ENCODE data around the gene RCAN1. TPM values are rescaled to one million over a fixed set of nuclear protein-coding genes. Genes with fewer than 3 reads are reported as not detected.
A peak's percentile ranks its signal among the peaks of the same experiment; 100 is the strongest.

Gene RCAN1
- total and polyA plus RNA-seq, 9 of the 15 experiments (the other 6 are each of a cell fraction or from before 2014, with no cell fraction given): 4.4 to 16.5 (median 12.3) TPM

DNA sequence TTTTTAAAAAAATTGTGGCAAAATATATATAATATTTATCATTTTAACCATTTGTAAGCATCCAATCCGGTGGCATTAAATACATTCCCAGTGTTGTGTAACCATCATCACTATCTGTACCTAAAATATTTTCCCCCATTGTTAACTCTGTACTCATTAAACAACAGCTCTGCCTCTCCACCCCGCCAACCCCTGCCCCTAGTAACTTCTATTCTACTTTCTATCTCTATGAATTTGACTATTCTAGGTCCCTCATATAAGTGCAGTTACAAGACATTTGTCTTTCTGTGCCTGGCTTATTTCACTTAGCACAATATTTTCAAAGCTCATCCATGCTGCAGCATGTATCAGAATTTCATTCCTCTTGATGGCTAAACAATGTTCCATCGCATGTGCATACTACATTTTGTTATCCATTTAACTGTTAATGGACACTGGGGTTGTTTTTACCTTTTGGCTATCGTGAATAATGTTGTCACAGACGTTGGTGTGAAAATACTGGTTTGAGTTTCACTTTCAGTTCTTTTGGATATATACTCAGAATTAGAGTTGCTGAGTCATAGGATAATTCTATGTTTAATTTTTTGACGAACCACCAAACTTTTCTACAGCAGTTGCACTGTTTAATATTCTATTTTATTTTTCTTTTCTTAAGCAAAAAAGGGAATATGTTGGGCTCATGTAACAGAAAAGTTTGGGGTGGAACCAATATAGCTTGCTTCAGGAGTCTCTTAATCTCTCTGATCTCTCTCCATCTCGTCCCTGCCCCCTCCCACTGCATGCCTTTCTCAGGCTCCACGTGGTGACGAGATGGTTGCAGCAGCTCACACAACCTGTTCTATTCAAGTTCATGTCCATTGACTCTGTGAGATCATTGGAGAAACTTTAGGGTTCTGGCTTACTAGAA lies 25.2 kb upstream of the RCAN1 start (continued):
- TF ChIP-seq, protein P1, sequence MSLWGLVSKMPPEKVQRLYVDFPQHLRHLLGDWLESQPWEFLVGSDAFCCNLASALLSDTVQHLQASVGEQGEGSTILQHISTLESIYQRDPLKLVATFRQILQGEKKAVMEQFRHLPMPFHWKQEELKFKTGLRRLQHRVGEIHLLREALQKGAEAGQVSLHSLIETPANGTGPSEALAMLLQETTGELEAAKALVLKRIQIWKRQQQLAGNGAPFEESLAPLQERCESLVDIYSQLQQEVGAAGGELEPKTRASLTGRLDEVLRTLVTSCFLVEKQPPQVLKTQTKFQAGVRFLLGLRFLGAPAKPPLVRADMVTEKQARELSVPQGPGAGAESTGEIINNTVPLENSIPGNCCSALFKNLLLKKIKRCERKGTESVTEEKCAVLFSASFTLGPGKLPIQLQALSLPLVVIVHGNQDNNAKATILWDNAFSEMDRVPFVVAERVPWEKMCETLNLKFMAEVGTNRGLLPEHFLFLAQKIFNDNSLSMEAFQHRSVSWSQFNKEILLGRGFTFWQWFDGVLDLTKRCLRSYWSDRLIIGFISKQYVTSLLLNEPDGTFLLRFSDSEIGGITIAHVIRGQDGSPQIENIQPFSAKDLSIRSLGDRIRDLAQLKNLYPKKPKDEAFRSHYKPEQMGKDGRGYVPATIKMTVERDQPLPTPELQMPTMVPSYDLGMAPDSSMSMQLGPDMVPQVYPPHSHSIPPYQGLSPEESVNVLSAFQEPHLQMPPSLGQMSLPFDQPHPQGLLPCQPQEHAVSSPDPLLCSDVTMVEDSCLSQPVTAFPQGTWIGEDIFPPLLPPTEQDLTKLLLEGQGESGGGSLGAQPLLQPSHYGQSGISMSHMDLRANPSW (CRISPR knock-in tag; IDR thresholded peaks at IDR 0.05): no peak
- TF ChIP-seq, protein P2, sequence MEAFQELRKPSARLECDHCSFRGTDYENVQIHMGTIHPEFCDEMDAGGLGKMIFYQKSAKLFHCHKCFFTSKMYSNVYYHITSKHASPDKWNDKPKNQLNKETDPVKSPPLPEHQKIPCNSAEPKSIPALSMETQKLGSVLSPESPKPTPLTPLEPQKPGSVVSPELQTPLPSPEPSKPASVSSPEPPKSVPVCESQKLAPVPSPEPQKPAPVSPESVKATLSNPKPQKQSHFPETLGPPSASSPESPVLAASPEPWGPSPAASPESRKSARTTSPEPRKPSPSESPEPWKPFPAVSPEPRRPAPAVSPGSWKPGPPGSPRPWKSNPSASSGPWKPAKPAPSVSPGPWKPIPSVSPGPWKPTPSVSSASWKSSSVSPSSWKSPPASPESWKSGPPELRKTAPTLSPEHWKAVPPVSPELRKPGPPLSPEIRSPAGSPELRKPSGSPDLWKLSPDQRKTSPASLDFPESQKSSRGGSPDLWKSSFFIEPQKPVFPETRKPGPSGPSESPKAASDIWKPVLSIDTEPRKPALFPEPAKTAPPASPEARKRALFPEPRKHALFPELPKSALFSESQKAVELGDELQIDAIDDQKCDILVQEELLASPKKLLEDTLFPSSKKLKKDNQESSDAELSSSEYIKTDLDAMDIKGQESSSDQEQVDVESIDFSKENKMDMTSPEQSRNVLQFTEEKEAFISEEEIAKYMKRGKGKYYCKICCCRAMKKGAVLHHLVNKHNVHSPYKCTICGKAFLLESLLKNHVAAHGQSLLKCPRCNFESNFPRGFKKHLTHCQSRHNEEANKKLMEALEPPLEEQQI (IDR thresholded peaks at IDR 0.05): no peak
- TF ChIP-seq FOXK1 (CRISPR knock-in tag; IDR thresholded peaks at IDR 0.05; ENCODE audit: borderline replicate concordance): no peak
- peak; percentile 61 for TF ChIP-seq CXXC5 (CRISPR knock-in tag; IDR thresholded peaks at IDR 0.05)
- TF ChIP-seq, protein P3, sequence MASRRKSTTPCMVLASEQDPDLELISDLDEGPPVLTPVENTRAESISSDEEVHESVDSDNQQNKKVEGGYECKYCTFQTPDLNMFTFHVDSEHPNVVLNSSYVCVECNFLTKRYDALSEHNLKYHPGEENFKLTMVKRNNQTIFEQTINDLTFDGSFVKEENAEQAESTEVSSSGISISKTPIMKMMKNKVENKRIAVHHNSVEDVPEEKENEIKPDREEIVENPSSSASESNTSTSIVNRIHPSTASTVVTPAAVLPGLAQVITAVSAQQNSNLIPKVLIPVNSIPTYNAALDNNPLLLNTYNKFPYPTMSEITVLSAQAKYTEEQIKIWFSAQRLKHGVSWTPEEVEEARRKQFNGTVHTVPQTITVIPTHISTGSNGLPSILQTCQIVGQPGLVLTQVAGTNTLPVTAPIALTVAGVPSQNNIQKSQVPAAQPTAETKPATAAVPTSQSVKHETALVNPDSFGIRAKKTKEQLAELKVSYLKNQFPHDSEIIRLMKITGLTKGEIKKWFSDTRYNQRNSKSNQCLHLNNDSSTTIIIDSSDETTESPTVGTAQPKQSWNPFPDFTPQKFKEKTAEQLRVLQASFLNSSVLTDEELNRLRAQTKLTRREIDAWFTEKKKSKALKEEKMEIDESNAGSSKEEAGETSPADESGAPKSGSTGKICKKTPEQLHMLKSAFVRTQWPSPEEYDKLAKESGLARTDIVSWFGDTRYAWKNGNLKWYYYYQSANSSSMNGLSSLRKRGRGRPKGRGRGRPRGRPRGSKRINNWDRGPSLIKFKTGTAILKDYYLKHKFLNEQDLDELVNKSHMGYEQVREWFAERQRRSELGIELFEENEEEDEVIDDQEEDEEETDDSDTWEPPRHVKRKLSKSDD (conservative IDR thresholded peaks at IDR 0.05; ENCODE audit: low read length): no peak
- TF ChIP-seq EP400 (IDR thresholded peaks at IDR 0.05): peak; percentile 66; the same call in 1 of the 2 replicates
- TF ChIP-seq TBL1XR1 (IDR thresholded peaks at IDR 0.05; ENCODE audit: low read length in 2 of 2): no peak
- TF ChIP-seq ZNF668 (CRISPR knock-in tag; IDR thresholded peaks at IDR 0.05): peak; percentile 19; the same call in 1 of the 2 replicates
- peak in 1 of 2 experiments; percentile 46; a peak in 1 of 4 replicates for TF ChIP-seq RCOR1 (IDR thresholded peaks at IDR 0.05; ENCODE audit: borderline replicate concordance in 1 of 2, low read depth in 2 of 2, low read length in 2 of 2)
- TF ChIP-seq SAFB (IDR thresholded peaks at IDR 0.05; ENCODE audit: borderline replicate concordance, low read depth, low read length): no peak
- TF ChIP-seq, protein P4, sequence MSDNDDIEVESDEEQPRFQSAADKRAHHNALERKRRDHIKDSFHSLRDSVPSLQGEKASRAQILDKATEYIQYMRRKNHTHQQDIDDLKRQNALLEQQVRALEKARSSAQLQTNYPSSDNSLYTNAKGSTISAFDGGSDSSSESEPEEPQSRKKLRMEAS (CRISPR knock-in tag; IDR thresholded peaks at IDR 0.05): peak; percentile 35; the same call in 1 of the 2 replicates
- peak; percentile 12; the same call in 1 of the 2 replicates for TF ChIP-seq SMARCE1 (IDR thresholded peaks at IDR 0.05)
- TF ChIP-seq ARNT (IDR thresholded peaks at IDR 0.05): no peak
- peak; percentile 15; the same call in 1 of the 2 replicates for TF ChIP-seq ELF2 (CRISPR knock-in tag; IDR thresholded peaks at IDR 0.05)
- TF ChIP-seq ZNF24 (IDR thresholded peaks at IDR 0.05): no peak
- no peak for TF ChIP-seq HMG20A (CRISPR knock-in tag; conservative IDR thresholded peaks at IDR 0.05)
- no peak for TF ChIP-seq ZNF165 (CRISPR knock-in tag; IDR thresholded peaks at IDR 0.05; ENCODE audit: borderline replicate concordance)
- TF ChIP-seq, protein P5, sequence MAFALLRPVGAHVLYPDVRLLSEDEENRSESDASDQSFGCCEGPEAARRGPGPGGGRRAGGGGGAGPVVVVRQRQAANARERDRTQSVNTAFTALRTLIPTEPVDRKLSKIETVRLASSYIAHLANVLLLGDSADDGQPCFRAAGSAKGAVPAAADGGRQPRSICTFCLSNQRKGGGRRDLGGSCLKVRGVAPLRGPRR (CRISPR knock-in tag; IDR thresholded peaks at IDR 0.05): no peak
